ENCODE data around the gene TRIO. TPM values are rescaled to one million over a fixed set of nuclear protein-coding genes. Genes with fewer than 3 reads are reported as not detected.

Gene TRIO
- polyA plus RNA-seq, 1 of the 3 experiments (the other 2 are of a cell fraction): 229 TPM

- TF ChIP-seq YY1 (IDR thresholded peaks at IDR 0.05; ENCODE audit: low read depth) (no peak), USF2 (IDR thresholded peaks at IDR 0.05; ENCODE audit: borderline replicate concordance, low read depth, low read length) (no peak), TEAD4 (IDR thresholded peaks at IDR 0.05; ENCODE audit: borderline replicate concordance, insufficient read depth) (peak; percentile 70; the same call in 1 of the 2 replicates), FOXM1 (IDR thresholded peaks at IDR 0.05; ENCODE audit: low read depth) (peak; percentile 61; the same call in 1 of the 2 replicates), FOXJ3 (CRISPR knock-in tag; IDR thresholded peaks at IDR 0.05) (peak; percentile 48; the same call in 1 of the 2 replicates), NFIC (IDR thresholded peaks at IDR 0.05; ENCODE audit: borderline replicate concordance) (peak; percentile 68), RFX5 (IDR thresholded peaks at IDR 0.05; ENCODE audit: low read length) (no peak), RAD21 (IDR thresholded peaks at IDR 0.05; ENCODE audit: low read length) (peak; percentile 28; the same call in 1 of the 2 replicates), GATA2 (CRISPR knock-in tag; IDR thresholded peaks at IDR 0.05) (peak; percentile 58), SMC3 (IDR thresholded peaks at IDR 0.05; ENCODE audit: low read depth, low read length) (no peak)
- TF ChIP-seq, protein P1, sequence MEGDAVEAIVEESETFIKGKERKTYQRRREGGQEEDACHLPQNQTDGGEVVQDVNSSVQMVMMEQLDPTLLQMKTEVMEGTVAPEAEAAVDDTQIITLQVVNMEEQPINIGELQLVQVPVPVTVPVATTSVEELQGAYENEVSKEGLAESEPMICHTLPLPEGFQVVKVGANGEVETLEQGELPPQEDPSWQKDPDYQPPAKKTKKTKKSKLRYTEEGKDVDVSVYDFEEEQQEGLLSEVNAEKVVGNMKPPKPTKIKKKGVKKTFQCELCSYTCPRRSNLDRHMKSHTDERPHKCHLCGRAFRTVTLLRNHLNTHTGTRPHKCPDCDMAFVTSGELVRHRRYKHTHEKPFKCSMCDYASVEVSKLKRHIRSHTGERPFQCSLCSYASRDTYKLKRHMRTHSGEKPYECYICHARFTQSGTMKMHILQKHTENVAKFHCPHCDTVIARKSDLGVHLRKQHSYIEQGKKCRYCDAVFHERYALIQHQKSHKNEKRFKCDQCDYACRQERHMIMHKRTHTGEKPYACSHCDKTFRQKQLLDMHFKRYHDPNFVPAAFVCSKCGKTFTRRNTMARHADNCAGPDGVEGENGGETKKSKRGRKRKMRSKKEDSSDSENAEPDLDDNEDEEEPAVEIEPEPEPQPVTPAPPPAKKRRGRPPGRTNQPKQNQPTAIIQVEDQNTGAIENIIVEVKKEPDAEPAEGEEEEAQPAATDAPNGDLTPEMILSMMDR (IDR thresholded peaks at IDR 0.05): no peak
These were observed 258.5 kb downstream of the TRIO start (continued) for GRCh38 chr5:14401639-14402038.

DNA sequence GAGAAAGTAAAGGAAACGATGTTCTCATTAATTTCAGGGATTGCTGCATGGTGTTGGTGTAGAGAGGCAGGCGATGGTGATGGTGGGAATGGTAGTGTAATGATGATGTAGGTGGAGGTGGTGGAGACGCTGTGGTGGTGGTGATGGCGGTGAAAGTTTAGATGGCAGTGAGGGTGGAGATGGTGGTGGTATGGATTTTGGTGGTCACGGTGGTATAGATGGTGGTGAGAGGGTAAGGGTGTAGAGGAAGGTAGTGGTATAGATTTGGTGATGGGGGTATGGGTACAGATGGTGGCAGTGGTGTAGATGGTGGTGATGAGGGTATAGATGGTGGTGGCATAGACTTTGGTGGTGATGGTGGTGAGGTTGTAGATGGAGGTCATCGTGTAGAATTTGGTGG is 259.3 kb downstream of the TRIO start:
- no peak for DNase-seq
- 90% methylated on average over 6 of the region's 6 CpGs for WGBS (ENCODE audit: low lambda C conversion rate)
- Histone ChIP-seq H3K27me3 (ENCODE audit: insufficient read depth) (no peaks in the 10 kb centered on the region), H3K79me2 (ENCODE audit: insufficient read depth) (peaks cover 66% of the 10 kb centered on the region; the same call in 1 of the 2 replicates), H3K9me2 (no peaks in the 10 kb centered on the region), H2AFZ (ENCODE audit: low read depth) (no peak overlapping the region), H3F3A (replicated peaks; ENCODE audit: insufficient read depth) (peaks cover 46% of the 10 kb centered on the region), H3K9me3 (no peaks in the 10 kb centered on the region), H4K20me1 (ENCODE audit: insufficient read depth) (no peaks in the 10 kb centered on the region), H3K4me1 (ENCODE audit: control insufficient read depth in 1 of 2, insufficient read depth in 2 of 2, low read depth in 1 of 2, low read length in 1 of 2) (peaks cover 65 to 71% of the 10 kb centered on the region in 2 experiments), H3K9ac (no peak overlapping the region), H3K27ac (ENCODE audit: low read depth in 2 of 2, low read length in 1 of 2) (peak overlapping the region; percentile 89 to 96; a peak in 3 of 4 replicates), H3K4me2 (no peak overlapping the region), H3K4me3 (ENCODE audit: low read depth in 2 of 2, low read length in 1 of 2) (no peak overlapping the region), H3K36me3 (replicated peaks in 1 of 2; ENCODE audit: control insufficient read depth in 1 of 2, insufficient read depth in 2 of 2, low read length in 1 of 2) (peaks cover 6 to 25% of the 10 kb centered on the region in 2 experiments)
- no peak for TF ChIP-seq RXRA (IDR thresholded peaks at IDR 0.05; ENCODE audit: borderline replicate concordance, low read depth)
- TF ChIP-seq, protein P2, sequence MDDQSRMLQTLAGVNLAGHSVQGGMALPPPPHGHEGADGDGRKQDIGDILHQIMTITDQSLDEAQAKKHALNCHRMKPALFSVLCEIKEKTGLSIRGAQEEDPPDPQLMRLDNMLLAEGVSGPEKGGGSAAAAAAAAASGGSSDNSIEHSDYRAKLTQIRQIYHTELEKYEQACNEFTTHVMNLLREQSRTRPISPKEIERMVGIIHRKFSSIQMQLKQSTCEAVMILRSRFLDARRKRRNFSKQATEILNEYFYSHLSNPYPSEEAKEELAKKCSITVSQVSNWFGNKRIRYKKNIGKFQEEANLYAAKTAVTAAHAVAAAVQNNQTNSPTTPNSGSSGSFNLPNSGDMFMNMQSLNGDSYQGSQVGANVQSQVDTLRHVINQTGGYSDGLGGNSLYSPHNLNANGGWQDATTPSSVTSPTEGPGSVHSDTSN (IDR thresholded peaks at IDR 0.05): no peak
- no peak for TF ChIP-seq GATA2 (CRISPR knock-in tag; IDR thresholded peaks at IDR 0.05)
- no peak for TF ChIP-seq EZH2phosphoT487 (IDR thresholded peaks at IDR 0.05; ENCODE audit: borderline replicate concordance, low read depth)
- POLR2A ChIA-PET: no interaction called here
- CTCF ChIA-PET: interaction anchor here (1.5 to 8.2 kb wide), 4 partner anchors 15 to 246 kb away, joined by 4 to 100 read pairs (median 21); no protein-coding TSS in a partner anchor
